HepG2 (cell line): ENCODE results near the gene ABO. TPM values are rescaled to one million over a fixed set of nuclear protein-coding genes. Genes with fewer than 3 reads are reported as not detected.

Experiments
- ASH2L ChIP-seq: fragments of 300-600, 200-600 bp; sonication (generic); IDR thresholded peaks from 2 replicates; pipeline ENCODE4 v1.7.0; 2017; ENCODE audit warnings: low read depth, mild to moderate bottlenecking, moderate library complexity, mixed read lengths, low read length; ENCODE audit not compliant: insufficient read length
- FOXK2 ChIP-seq: fragments of 450-650 bp; IDR thresholded peaks from 2 replicates; pipeline ENCODE4 v1.6.1; 2016
- GATAD1 ChIP-seq: IDR thresholded peaks from 2 replicates; pipeline ENCODE4 v1.6.1; 2016; ENCODE audit warnings: missing genetic modification reagents, missing compliant biosample characterization
- HIVEP1 ChIP-seq: sonication (generic); formaldehyde crosslinking; IDR thresholded peaks from 2 replicates; pipeline ENCODE4 v1.4.0; 2020; ENCODE audit warnings: mild to moderate bottlenecking, missing genetic modification reagents
- HNRNPL ChIP-seq: fragments of 200-400 bp; formaldehyde crosslinking; IDR thresholded peaks from 2 replicates; pipeline ENCODE4 v1.6.1; 2017; ENCODE audit warnings: mild to moderate bottlenecking, low read depth, low read length
- HNRNPUL1 ChIP-seq: fragments of 200-400 bp; formaldehyde crosslinking; IDR thresholded peaks from 2 replicates; pipeline ENCODE4 v1.6.1; 2017; ENCODE audit warnings: low read depth, mild to moderate bottlenecking, low read length, moderate library complexity
- KLF11 ChIP-seq: IDR thresholded peaks from 2 replicates; pipeline ENCODE4 v1.6.1; 2016; ENCODE audit warnings: missing compliant biosample characterization
- NCOA1 ChIP-seq: sonication (generic); formaldehyde crosslinking; IDR thresholded peaks from 2 replicates; pipeline ENCODE4 v1.9.0; 2021; ENCODE audit warnings: missing genetic modification reagents
- RXRB ChIP-seq: IDR thresholded peaks from 2 replicates; pipeline ENCODE4 v1.6.1; 2016; ENCODE audit warnings: borderline replicate concordance, missing genetic modification reagents, missing compliant biosample characterization
- SAP130 ChIP-seq: IDR thresholded peaks from 2 replicates; pipeline ENCODE4 v1.6.1; 2016; ENCODE audit warnings: low read depth
- SMC3 ChIP-seq: IDR thresholded peaks from 2 replicates; pipeline ENCODE4 v1.6.1; 2011; ENCODE audit warnings: low read length, improper control_type of control experiment
- XBP1 ChIP-seq: sonication (generic); formaldehyde crosslinking; IDR thresholded peaks from 2 replicates; pipeline ENCODE4 v1.5.0; 2020; ENCODE audit warnings: missing genetic modification reagents
- ZIK1 ChIP-seq: sonication (generic); formaldehyde crosslinking; IDR thresholded peaks from 2 replicates; pipeline ENCODE4 v1.5.0; 2020; ENCODE audit warnings: mild to moderate bottlenecking, low read depth, missing genetic modification reagents, borderline replicate concordance
- ZNF24 ChIP-seq: fragments of 450-650 bp; IDR thresholded peaks from 2 replicates; pipeline ENCODE4 v1.6.1; 2017; ENCODE audit warnings: antibody characterized with exemption, mild to moderate bottlenecking
- ZNF570 ChIP-seq: sonication (generic); formaldehyde crosslinking; IDR thresholded peaks from 2 replicates; pipeline ENCODE4 v1.4.0; 2020; ENCODE audit warnings: mild to moderate bottlenecking, missing genetic modification reagents, borderline replicate concordance
- ZNF687 ChIP-seq: sonication (generic); formaldehyde crosslinking; IDR thresholded peaks from 2 replicates; pipeline ENCODE4 v1.5.1; 2020; ENCODE audit warnings: mild to moderate bottlenecking, missing genetic modification reagents, moderate library complexity
- ZNF720 ChIP-seq: sonication (generic); formaldehyde crosslinking; IDR thresholded peaks from 2 replicates; pipeline ENCODE4 v1.4.0; 2020; ENCODE audit warnings: missing genetic modification reagents
- ZNF770 ChIP-seq: sonication (generic); formaldehyde crosslinking; IDR thresholded peaks from 2 replicates; pipeline ENCODE4 v1.5.0; 2020; ENCODE audit warnings: mild to moderate bottlenecking, missing genetic modification reagents
- polyA plus RNA-seq, 8 experiments: library from polyadenylated mRNA; depleted of rRNA in 3 of 8; stranded (reverse) in 7 of 8; unstranded in 1 of 8; fragments of >200 nt; fragmentation: Illumina TruSeq in 4 of 8; extraction: Trizol in 4 of 8; gene quantifications; 2 replicates each; pipeline versions ENCODE4 v1.2.1 to v1.2.3, GENCODE V29; 2011 to 2016; ENCODE audit warnings: low read depth in 4 of 8, missing spikeins in 1 of 8, mixed read lengths in 1 of 8; ENCODE audit not compliant: insufficient read depth in 1 of 8
- total RNA-seq, 5 experiments: library from RNA; depleted of rRNA; stranded (reverse); fragments of >200 nt; fragmentation: Illumina TruSeq; extraction: Trizol; gene quantifications; 2 replicates each; pipeline ENCODE4 v1.2.3, GENCODE V29; 2016; ENCODE audit warnings: low read depth in 1 of 5
- TF ChIP-seq, protein P1 (sequence below): sonication (generic); formaldehyde crosslinking; IDR thresholded peaks from 2 replicates; pipeline ENCODE4 v1.5.1; 2020; ENCODE audit warnings: missing genetic modification reagents, mild to moderate bottlenecking, borderline replicate concordance
- TF ChIP-seq, protein P2 (sequence below): sonication (generic); formaldehyde crosslinking; IDR thresholded peaks from 2 replicates; pipeline ENCODE4 v1.4.0; 2020; ENCODE audit warnings: mild to moderate bottlenecking, missing genetic modification reagents

ABO gene
- total and polyA plus RNA-seq, 2 of the 13 experiments (the other 11 are each of a cell fraction or from before 2014, with no cell fraction given) = not detected

DNA sequence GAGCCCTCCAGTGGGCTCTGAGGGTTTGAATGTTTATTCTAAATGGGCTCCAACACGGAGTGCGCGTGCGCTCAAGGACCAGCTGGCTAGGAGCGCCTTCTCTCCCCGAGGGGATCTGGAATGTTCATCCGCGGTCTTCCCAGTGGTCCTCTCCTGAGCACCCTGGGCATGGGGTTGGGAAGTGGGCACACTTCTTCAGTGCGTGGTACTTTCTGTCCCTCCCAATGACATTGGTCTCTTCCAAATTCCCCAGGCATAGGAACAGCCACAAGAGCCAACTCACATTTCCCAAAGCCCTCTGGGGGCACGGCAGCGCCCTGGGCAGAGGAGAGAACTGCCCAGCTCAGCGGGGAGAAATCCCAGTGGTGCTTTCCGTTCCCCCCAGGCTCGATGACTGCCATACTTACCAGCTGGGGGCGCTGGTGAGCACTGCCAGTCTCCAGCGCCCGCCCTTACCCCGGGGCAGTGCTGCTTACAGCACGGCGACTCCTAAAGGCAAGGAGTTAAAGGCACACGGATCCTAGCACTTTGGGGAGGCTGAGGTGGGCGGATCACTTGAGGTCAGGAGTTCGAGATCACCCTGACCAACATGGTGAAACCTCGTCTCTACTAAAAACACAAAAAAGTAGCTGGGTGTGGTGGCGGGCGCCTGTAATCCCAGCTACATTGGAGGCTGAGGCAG, 36.0 kb downstream of the ABO start (continued):
- TF ChIP-seq, protein P1, sequence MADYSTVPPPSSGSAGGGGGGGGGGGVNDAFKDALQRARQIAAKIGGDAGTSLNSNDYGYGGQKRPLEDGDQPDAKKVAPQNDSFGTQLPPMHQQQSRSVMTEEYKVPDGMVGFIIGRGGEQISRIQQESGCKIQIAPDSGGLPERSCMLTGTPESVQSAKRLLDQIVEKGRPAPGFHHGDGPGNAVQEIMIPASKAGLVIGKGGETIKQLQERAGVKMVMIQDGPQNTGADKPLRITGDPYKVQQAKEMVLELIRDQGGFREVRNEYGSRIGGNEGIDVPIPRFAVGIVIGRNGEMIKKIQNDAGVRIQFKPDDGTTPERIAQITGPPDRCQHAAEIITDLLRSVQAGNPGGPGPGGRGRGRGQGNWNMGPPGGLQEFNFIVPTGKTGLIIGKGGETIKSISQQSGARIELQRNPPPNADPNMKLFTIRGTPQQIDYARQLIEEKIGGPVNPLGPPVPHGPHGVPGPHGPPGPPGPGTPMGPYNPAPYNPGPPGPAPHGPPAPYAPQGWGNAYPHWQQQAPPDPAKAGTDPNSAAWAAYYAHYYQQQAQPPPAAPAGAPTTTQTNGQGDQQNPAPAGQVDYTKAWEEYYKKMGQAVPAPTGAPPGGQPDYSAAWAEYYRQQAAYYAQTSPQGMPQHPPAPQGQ (CRISPR knock-in tag) = no peak
- TF ChIP-seq SMC3 (no peak; the same call in 1 of the 2 replicates), ASH2L (peak; percentile 3), RXRB (CRISPR knock-in tag) (0 out of 2 replicates have a peak, but pooled peaks have one; percentile 33), ZNF720 (CRISPR knock-in tag) (no peak), ZNF24 (no peak), FOXK2 (no peak), ZNF570 (CRISPR knock-in tag) (no peak), HNRNPUL1 (no peak), ZNF687 (peak; percentile 39; the same call in 1 of the 2 replicates), GATAD1 (CRISPR knock-in tag) (no peak), NCOA1 (no peak), XBP1 (CRISPR knock-in tag) (no peak), ZIK1 (CRISPR knock-in tag) (no peak), ZNF770 (peak; percentile 8; the same call in 1 of the 2 replicates), KLF11 (no peak), SAP130 (CRISPR knock-in tag) (no peak; the same call in 1 of the 2 replicates), HIVEP1 (CRISPR knock-in tag) (no peak), HNRNPL (peak; percentile 83; the same call in 1 of the 2 replicates)
- TF ChIP-seq, protein P2, sequence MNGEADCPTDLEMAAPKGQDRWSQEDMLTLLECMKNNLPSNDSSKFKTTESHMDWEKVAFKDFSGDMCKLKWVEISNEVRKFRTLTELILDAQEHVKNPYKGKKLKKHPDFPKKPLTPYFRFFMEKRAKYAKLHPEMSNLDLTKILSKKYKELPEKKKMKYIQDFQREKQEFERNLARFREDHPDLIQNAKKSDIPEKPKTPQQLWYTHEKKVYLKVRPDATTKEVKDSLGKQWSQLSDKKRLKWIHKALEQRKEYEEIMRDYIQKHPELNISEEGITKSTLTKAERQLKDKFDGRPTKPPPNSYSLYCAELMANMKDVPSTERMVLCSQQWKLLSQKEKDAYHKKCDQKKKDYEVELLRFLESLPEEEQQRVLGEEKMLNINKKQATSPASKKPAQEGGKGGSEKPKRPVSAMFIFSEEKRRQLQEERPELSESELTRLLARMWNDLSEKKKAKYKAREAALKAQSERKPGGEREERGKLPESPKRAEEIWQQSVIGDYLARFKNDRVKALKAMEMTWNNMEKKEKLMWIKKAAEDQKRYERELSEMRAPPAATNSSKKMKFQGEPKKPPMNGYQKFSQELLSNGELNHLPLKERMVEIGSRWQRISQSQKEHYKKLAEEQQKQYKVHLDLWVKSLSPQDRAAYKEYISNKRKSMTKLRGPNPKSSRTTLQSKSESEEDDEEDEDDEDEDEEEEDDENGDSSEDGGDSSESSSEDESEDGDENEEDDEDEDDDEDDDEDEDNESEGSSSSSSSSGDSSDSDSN (CRISPR knock-in tag) = no peak; the same call in 1 of the 2 replicates
